CD4-positive, alpha-beta T cell (primary cell): Measurements from ENCODE around the gene PTRH1. TPM values are rescaled to one million over a fixed set of nuclear protein-coding genes. Genes with fewer than 3 reads are reported as not detected.

Experiments used
- ATAC-seq: fragments of 200-7000 bp; cut with Tn5 transposase; one replicate; pipeline ENCODE4 v1.10.0; 2022; ENCODE audit warnings: mild to moderate bottlenecking; ENCODE audit not compliant: poor library complexity
- CTCF ChIA-PET: fragments of 350-600 bp; sonication (Branson Sonifier 250); formaldehyde crosslinking; loops from one replicate; lab custom pipeline; 2021; ENCODE audit warnings: antibody characterized with exemption, inconsistent platforms; lab: Charles Lee
- POLR2A ChIA-PET: fragments of 350-600 bp; sonication (Branson Sonifier 250); formaldehyde crosslinking; loops from one replicate; lab custom pipeline; 2021; ENCODE audit warnings: antibody characterized with exemption, inconsistent platforms; lab: Charles Lee
- DNase-seq, 14 experiments: peaks; one replicate each; pipeline ENCODE4 v3.0.0-alpha.2; 2013 to 2020; ENCODE audit warnings: mixed read lengths in 2 of 14
- H3K27ac ChIP-seq, 2 donors: one replicate each; pipeline versions ENCODE4 v1.5.1 to v1.7.0; 2013; ENCODE audit warnings: low read length in 2 of 2, low read depth in 1 of 2, mild to moderate bottlenecking in 1 of 2
- H3K27me3 ChIP-seq, 2 experiments: 1 replicate in 1 of 2; 2 replicates in 1 of 2; pipeline versions ENCODE4 v1.6.1 to v1.7.0; 2013; ENCODE audit warnings: low read length in 2 of 2, control low read depth in 1 of 2, mild to moderate bottlenecking in 1 of 2, moderate library complexity in 1 of 2; ENCODE audit not compliant: insufficient read depth in 2 of 2, control insufficient read depth in 1 of 2
- H3K36me3 ChIP-seq: one replicate; pipeline ENCODE4 v1.6.1; 2013; ENCODE audit warnings: low read length, control low read depth; ENCODE audit not compliant: insufficient read depth
- H3K4me1 ChIP-seq: one replicate; pipeline ENCODE4 v1.6.1; 2013; ENCODE audit warnings: low read length, control low read depth; ENCODE audit not compliant: insufficient read depth
- H3K4me3 ChIP-seq: one replicate; pipeline ENCODE4 v1.5.1; 2013; ENCODE audit warnings: mild to moderate bottlenecking, low read length, moderate library complexity
- H3K9me3 ChIP-seq, 2 experiments: 1 replicate in 1 of 2; 2 replicates in 1 of 2; pipeline versions ENCODE4 v1.6.1 to v1.7.0; 2013; ENCODE audit warnings: low read length in 2 of 2, mild to moderate bottlenecking in 2 of 2, control low read depth in 1 of 2, moderate library complexity in 1 of 2; ENCODE audit not compliant: control insufficient read depth in 1 of 2, insufficient read depth in 1 of 2
- H3K27ac Mint-ChIP-seq: one replicate; pipeline ENCODE4 v1.8.0; 2020; ENCODE audit warnings: mixed read lengths
- H3K27me3 Mint-ChIP-seq: one replicate; pipeline ENCODE4 v1.8.0; 2021; ENCODE audit warnings: mixed read lengths
- H3K36me3 Mint-ChIP-seq: one replicate; pipeline ENCODE4 v1.8.0; 2021; ENCODE audit warnings: low read depth, mixed read lengths
- H3K4me1 Mint-ChIP-seq: one replicate; pipeline ENCODE4 v1.8.0; 2021; ENCODE audit warnings: low read depth, mixed read lengths
- H3K4me3 Mint-ChIP-seq: one replicate; pipeline ENCODE4 v1.8.0; 2020; ENCODE audit warnings: mild to moderate bottlenecking, mixed read lengths
- H3K9me3 Mint-ChIP-seq: one replicate; pipeline ENCODE4 v1.8.0; 2020; ENCODE audit warnings: mixed read lengths
- intact Hi-C, 2 experiments: fragments of 100-400 bp; cut with DNase I in 1 of 2; cut with micrococcal nuclease in 1 of 2; formaldehyde crosslinking; loops; one replicate each; pipeline versions ENCODE4 v1.15.1 to v1.9.0; 2023 to 2025; cut with DNase I, micrococcal nuclease
- total RNA-seq, 174 experiments: library from RNA in 2 of 174; stranded (reverse) in 2 of 174; gene quantifications; one replicate each; pipeline ENCODE4 v1.2.3 and lab custom pipeline; 2021 to 2026
- TF ChIP-seq, protein P1 (sequence below): fragments of 200-600 bp; IDR thresholded peaks from one replicate; pipeline ENCODE4 v1.8.0; 2022; ENCODE audit warnings: antibody characterized with exemption, mild to moderate bottlenecking

PTRH1 gene
- total RNA-seq, 2 experiments from 2014 or later = 4.5 to 5.9 TPM

DNA sequence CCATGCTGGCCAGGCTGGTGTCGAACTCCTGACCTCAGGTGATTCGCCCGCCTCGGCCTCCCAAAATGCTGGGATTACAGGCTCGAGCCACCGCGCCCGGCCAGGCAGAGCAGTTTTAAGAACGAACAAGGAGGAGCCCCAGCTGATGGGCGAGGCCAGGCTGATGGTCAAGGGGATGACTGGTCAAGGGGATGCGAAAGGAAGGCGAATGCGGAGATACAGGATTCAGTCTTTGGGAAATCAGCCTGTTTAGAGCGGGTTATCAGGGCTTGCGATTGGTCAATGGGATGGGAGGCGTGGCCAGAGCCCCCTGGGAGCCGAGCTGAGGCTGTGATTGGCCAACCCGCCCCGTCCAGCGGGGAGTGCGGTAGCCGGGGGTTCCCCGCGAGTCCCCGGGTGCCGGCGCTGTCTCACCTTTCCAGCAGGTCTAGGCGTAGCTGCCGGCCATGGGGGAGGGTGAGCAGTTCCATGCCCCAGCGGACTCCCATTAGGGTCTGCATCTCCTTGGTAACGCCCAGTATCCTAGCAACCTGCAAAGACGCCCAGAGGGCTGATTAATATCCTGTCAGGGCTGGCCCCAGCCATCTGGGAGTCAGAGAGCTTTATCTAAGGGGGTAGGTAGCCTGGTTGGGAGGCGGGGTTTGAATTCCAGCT, 27.1 kb upstream of the PTRH1 start:
- Mint-ChIP-seq H3K36me3 (peaks cover 64% of the 10 kb centered on the region), H3K27ac (no peak overlapping the region), H3K4me1 (peaks cover 5% of the 10 kb centered on the region), H3K4me3 (no peak overlapping the region), H3K27me3 (no peaks in the 10 kb centered on the region), H3K9me3 (no peaks in the 10 kb centered on the region)
- ATAC-seq = no peak
- Histone ChIP-seq H3K9me3 (no peaks in the 10 kb centered on the region), H3K27me3 (no peaks in the 10 kb centered on the region), H3K27ac (no peak overlapping the region), H3K4me1 (peaks cover 4% of the 10 kb centered on the region), H3K36me3 (peaks cover 79% of the 10 kb centered on the region), H3K4me3 (no peak overlapping the region)
- ChIA-PET CTCF (no interaction called here), POLR2A (interaction anchor here (1.3 kb wide), 1 partner anchor 28 kb away, joined by 3 read pairs; no protein-coding TSS in a partner anchor)
- TF ChIP-seq, protein P1, sequence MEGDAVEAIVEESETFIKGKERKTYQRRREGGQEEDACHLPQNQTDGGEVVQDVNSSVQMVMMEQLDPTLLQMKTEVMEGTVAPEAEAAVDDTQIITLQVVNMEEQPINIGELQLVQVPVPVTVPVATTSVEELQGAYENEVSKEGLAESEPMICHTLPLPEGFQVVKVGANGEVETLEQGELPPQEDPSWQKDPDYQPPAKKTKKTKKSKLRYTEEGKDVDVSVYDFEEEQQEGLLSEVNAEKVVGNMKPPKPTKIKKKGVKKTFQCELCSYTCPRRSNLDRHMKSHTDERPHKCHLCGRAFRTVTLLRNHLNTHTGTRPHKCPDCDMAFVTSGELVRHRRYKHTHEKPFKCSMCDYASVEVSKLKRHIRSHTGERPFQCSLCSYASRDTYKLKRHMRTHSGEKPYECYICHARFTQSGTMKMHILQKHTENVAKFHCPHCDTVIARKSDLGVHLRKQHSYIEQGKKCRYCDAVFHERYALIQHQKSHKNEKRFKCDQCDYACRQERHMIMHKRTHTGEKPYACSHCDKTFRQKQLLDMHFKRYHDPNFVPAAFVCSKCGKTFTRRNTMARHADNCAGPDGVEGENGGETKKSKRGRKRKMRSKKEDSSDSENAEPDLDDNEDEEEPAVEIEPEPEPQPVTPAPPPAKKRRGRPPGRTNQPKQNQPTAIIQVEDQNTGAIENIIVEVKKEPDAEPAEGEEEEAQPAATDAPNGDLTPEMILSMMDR = no peak
- no peak for DNase-seq
- intact Hi-C loops = no loop called here

DNA sequence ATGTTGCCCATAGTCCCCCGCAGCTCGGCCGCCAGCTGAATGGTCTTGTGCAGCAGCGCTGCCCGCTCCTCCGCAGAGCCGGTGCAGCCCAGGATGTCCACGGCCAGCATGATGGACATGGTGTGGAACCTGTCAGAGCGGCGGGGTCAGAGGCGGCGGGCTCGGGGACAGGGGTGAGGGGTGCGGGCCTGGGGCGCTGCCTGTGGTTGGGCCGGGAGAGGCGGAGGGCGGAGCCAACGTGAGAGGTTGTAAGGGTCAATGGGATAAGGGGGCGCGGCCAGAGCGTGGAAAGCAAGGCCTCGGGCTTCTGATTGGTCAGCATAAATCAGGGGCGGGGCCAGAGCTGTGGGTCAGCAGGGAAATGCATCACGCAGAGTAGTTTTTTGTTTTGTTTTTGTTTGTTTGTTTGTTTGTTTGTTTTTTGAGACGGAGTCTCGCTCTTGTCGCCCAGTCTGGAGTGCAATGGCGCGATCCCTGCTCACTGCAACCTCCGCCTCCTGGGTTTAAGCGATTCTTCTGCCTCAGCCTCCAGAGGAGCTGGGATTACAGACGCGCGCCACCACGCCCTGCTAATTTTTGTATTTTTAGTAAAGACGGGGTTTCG, 26.5 kb upstream of the PTRH1 start:
- H3K4me1 ChIP-seq = no peaks in the 10 kb centered on the region
- no peak overlapping the region for H3K27ac ChIP-seq
- H3K27me3 Mint-ChIP-seq = no peaks in the 10 kb centered on the region
- POLR2A ChIA-PET = interaction anchor here (1.3 kb wide), 1 partner anchor 29 kb away, joined by 3 read pairs; no protein-coding TSS in a partner anchor
- TF ChIP-seq, protein P1 = no peak
- H3K36me3 ChIP-seq = peaks cover 73% of the 10 kb centered on the region
- H3K27me3 ChIP-seq = no peaks in the 10 kb centered on the region
- peaks cover 58% of the 10 kb centered on the region for H3K36me3 Mint-ChIP-seq
- CTCF ChIA-PET = no interaction called here
- DNase-seq (no peak), ATAC-seq (no peak)
- intact Hi-C loops = no loop called here
- H3K4me3 Mint-ChIP-seq = no peak overlapping the region
- H3K4me1 Mint-ChIP-seq = peaks cover 2% of the 10 kb centered on the region
- no peaks in the 10 kb centered on the region for H3K9me3 ChIP-seq
- no peak overlapping the region for H3K4me3 ChIP-seq
- H3K27ac Mint-ChIP-seq = no peak overlapping the region
- no peaks in the 10 kb centered on the region for H3K9me3 Mint-ChIP-seq

DNA sequence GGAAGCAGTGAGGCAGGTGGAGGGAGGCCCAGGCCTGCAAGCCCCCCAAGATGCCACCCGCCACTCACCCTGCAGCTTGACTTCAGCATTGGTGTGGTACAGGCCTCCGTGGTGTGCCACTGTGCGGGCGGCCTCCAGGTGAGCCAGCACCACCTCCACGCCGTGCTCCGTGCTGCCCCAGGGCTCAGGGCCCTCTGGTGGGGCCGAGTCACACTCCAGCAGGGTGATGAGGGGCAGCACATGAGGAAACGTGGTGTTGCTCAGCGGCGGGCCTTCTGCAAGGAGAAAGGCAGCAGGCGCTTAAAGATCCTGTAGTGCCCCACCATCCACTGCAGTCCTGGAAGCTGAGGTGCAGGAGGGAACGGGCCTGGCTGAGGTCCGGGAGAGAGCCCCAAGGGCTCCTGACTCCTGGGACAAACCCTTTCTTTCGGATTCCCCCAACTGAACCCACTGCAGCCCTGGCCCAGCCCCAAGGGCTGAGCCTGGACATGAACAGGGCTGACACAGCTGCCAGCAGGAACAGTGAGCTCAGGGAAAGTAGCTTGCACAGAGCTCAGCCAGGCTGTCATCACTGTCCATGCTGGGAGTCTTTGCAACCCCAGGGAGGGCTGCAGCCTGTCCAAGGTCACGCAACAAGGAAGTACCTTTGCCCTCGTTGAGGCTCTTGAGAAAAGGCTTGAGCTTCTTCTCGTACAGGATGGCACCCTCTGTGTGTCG, 24.3 kb upstream of the PTRH1 start:
- TF ChIP-seq, protein P1 = no peak
- H3K36me3 Mint-ChIP-seq = peaks cover 44% of the 10 kb centered on the region
- DNase-seq (no peak), ATAC-seq (no peak)
- POLR2A ChIA-PET = interaction anchor here (0.5 kb wide), 1 partner anchor 40 kb away, joined by 3 read pairs; no protein-coding TSS in a partner anchor
- no peak overlapping the region for H3K27ac ChIP-seq
- no peaks in the 10 kb centered on the region for H3K27me3 Mint-ChIP-seq
- no peaks in the 10 kb centered on the region for H3K9me3 ChIP-seq
- peaks cover 56% of the 10 kb centered on the region for H3K36me3 ChIP-seq
- no peaks in the 10 kb centered on the region for H3K9me3 Mint-ChIP-seq
- H3K27me3 ChIP-seq = no peaks in the 10 kb centered on the region
- CTCF ChIA-PET = no interaction called here
- no peak overlapping the region for H3K27ac Mint-ChIP-seq
- H3K4me1 Mint-ChIP-seq = peaks cover 8% of the 10 kb centered on the region
- intact Hi-C loops = loop anchor here in 1 of 2 experiments (5.0 to 10.0 kb wide), 2 partner anchors 168 to 525 kb away; no protein-coding TSS in a partner anchor
- H3K4me3 ChIP-seq = no peak overlapping the region
- H3K4me1 ChIP-seq = peaks cover 12% of the 10 kb centered on the region
- H3K4me3 Mint-ChIP-seq = no peak overlapping the region
